ENCODE data around the gene SLC22A4.

SLC22A4 gene

DNA sequence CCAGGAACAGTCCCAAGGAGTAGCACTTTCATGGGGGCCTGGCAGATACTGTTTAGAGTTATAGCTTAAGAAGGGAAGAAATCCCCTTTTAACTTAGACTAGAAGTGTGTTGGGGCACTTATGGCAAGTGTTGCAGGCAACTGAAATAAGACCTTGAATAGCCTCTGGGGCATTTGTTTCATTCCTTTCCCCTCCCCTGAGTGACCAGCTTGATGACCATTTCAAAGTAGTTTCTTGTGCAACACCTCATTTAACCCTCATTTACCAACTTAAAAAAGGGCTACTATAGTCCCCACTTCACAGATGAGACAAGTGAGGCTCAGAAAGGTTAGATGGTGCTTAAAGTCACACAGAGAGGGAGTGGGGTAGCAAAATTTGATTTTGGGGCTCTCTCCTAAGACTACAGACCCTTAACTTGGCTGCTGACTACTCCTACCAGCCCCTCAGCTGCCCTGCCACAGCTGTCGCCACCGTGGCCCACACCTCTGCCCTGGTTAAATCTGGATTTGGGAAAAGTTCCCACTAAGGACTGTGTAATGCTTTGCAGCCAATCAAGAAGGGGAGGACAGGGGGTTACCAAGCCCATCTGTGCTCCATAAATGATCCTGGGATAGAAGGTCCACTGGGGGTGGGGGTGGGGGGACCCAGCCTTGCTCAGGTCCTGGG lies 31.2 kb upstream of the SLC22A4 start:
- TF ChIP-seq, protein P1, sequence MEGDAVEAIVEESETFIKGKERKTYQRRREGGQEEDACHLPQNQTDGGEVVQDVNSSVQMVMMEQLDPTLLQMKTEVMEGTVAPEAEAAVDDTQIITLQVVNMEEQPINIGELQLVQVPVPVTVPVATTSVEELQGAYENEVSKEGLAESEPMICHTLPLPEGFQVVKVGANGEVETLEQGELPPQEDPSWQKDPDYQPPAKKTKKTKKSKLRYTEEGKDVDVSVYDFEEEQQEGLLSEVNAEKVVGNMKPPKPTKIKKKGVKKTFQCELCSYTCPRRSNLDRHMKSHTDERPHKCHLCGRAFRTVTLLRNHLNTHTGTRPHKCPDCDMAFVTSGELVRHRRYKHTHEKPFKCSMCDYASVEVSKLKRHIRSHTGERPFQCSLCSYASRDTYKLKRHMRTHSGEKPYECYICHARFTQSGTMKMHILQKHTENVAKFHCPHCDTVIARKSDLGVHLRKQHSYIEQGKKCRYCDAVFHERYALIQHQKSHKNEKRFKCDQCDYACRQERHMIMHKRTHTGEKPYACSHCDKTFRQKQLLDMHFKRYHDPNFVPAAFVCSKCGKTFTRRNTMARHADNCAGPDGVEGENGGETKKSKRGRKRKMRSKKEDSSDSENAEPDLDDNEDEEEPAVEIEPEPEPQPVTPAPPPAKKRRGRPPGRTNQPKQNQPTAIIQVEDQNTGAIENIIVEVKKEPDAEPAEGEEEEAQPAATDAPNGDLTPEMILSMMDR (IDR thresholded peaks at IDR 0.05): no peak
- no peak for TF ChIP-seq ZFX (IDR thresholded peaks at IDR 0.05; ENCODE audit: borderline replicate concordance)

DNA sequence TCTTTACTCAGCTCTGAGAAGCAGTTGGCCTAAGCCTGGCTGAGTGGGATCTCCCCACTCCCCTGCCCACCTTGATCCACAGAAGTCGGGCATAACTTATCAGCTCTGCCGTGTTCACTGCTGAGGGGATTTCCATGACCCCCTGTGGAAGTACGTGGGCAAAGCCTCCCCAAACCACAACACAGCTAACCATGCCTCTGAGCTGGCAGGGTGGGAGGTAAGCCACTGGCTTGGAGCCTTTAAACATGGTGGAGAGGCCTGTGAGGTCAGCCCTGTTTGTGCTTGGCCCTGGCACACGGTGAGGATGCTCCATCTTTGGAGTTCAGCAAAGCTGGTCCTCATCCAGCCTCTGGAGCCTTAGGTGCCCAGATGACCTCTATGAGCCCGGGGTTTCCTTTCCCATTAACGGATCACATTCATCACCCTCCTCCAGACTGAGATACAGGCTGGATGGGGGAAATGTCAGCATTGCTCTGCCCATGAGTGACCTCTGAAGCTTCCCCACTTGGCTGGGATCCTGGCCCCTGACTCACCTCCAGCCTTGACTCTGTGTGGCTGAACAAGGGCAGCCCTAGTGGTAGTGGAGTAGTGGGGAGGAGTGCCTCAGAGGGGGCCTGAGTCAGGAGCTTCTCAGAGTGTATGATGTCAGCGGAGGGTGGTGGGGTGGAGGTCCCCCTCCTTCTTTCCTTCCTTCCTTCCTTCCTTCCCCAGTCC lies 30.5 kb upstream of the SLC22A4 start:
- no peak overlapping the region for H3K27ac ChIP-seq
- TF ChIP-seq, protein P1 (IDR thresholded peaks at IDR 0.05): no peak
- no peak for TF ChIP-seq ZFX (IDR thresholded peaks at IDR 0.05; ENCODE audit: borderline replicate concordance)

More for the DNA sequence above, 31.2 kb upstream of the SLC22A4 start:
- no peak overlapping the region for H3K27ac ChIP-seq

GRCh38 chr5:132264546-132265335 lies 29.5 kb upstream of the SLC22A4 start:
- TF ChIP-seq ZFX (IDR thresholded peaks at IDR 0.05; ENCODE audit: borderline replicate concordance): no peak
- TF ChIP-seq, protein P1 (IDR thresholded peaks at IDR 0.05): no peak
- H3K27ac ChIP-seq: no peak overlapping the region

DNA sequence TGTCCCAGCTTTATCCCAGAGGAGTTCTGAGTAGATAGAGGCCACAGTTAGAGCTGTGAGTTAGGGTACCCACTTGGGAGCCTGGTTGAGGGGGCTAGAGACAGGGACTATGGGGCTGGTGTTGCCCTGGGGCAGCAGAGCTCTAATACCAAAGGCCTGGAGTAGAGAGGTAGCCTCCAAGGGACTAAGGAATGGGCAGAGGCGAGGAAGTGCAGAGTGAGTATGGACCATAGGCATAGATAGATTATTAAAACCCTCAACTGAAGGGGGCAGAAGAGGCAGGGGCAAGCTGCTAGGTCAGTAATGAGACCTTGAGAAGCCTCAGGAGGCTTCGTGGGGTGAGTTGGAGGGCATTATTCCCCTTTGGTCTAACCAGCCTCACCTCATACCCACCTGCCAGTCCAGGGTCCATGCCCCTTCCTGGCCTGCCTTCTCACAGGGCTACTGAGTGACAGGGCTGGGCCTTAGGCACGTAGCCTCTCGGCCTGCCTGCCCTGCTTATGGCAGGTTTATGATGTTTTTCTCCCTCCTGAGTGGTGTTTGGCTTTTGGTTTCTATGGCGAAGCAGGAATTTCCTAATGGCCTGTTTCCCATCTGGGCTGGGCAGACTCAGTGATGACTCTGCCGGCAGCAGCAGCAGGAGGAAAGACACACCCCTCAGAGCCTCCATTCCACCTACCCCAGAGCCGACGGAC lies 28.7 kb upstream of the SLC22A4 start:
- no peak overlapping the region for H3K27ac ChIP-seq
- TF ChIP-seq, protein P1 (IDR thresholded peaks at IDR 0.05): no peak
- no peak for TF ChIP-seq ZFX (IDR thresholded peaks at IDR 0.05; ENCODE audit: borderline replicate concordance)

GRCh38 chr5:132266031-132266835 lies 28.0 kb upstream of the SLC22A4 start:
- TF ChIP-seq, protein P1 (IDR thresholded peaks at IDR 0.05): no peak
- TF ChIP-seq ZFX (IDR thresholded peaks at IDR 0.05; ENCODE audit: borderline replicate concordance): no peak
- no peak overlapping the region for H3K27ac ChIP-seq

DNA sequence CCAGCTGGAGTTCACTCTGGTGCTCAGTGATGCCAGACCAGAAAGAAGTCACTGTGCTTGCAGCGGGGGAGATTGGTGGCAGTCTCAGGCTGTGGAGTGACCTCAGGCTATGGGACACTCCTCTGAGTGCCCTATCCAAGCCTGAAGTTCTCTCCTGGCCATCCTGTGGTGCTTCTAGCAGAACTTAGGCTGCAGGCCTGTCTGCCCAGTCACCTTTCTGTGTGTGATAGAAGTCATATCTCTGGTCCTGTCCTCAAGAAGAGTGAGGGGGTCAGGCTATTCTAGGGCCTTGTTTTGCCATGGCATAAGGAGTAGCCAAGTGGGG lies 27.4 kb upstream of the SLC22A4 start:
- no peak for TF ChIP-seq ZFX (IDR thresholded peaks at IDR 0.05; ENCODE audit: borderline replicate concordance)
- TF ChIP-seq, protein P1 (IDR thresholded peaks at IDR 0.05): no peak
- no peak overlapping the region for H3K27ac ChIP-seq

Measured in 22Rv1 (cell line).